Mesodermal cell (in vitro differentiated cells): Measurements from ENCODE around the gene CRAT.

Experiments used
- H3K27ac ChIP-seq: 2 replicates; pipeline ENCODE4 v1.7.0; 2013; ENCODE audit warnings: mild to moderate bottlenecking, low read depth, low read length, moderate library complexity; ENCODE audit not compliant: severe bottlenecking
- H3K36me3 ChIP-seq: 2 replicates; pipeline ENCODE4 v1.7.1; 2013; ENCODE audit warnings: mild to moderate bottlenecking, low read length, moderate library complexity; ENCODE audit not compliant: control insufficient read depth, insufficient read depth
- H3K4me1 ChIP-seq: one replicate; pipeline ENCODE4 v1.7.1; 2013; ENCODE audit warnings: mild to moderate bottlenecking, low read length; ENCODE audit not compliant: insufficient read depth, control insufficient read depth, poor library complexity, severe bottlenecking
- H3K4me3 ChIP-seq: 2 replicates; pipeline ENCODE4 v1.7.0; 2013; ENCODE audit warnings: low read length, control low read depth, mild to moderate bottlenecking; ENCODE audit not compliant: insufficient read depth, poor library complexity, severe bottlenecking; ENCODE audit errors: extremely low read depth
- H3K9me3 ChIP-seq: 2 replicates; pipeline ENCODE4 v1.7.1; 2013; ENCODE audit warnings: mild to moderate bottlenecking, low read length, moderate library complexity; ENCODE audit not compliant: control insufficient read depth
- WGBS, 2 experiments: methylation state at CpG; one replicate each; pipeline ENCODE4 v1.1.5; 2013; ENCODE audit warnings: missing lambda C conversion rate in 2 of 2; ENCODE audit not compliant: insufficient coverage in 2 of 2; 5-methylcytosine and 5-hydroxymethylcytosine counted together

Gene CRAT

GRCh38 chr9:129080601-129081387, 29.8 kb downstream of the CRAT start, which contains the start of gene DOLPP1:
TSS of gene DOLPP1 (plus strand) at chr9:129081111. CDS start at chr9:129081132, 21 bp downstream.
- WGBS, 2 experiments, result 0 to 1% methylated on average over 54 to 64 of the region's 70 CpGs
- Histone ChIP-seq H3K36me3 (no peaks in the 10 kb centered on the region), H3K4me3 (peak within 1 kb of the TSS; percentile 69), H3K9me3 (no peaks in the 10 kb centered on the region), H3K4me1 (no peaks in the 10 kb centered on the region), H3K27ac (peak within 1 kb of the TSS; percentile 75)

GRCh38 chr9:129080298-129080600, 30.3 kb downstream of the CRAT start:
- peak overlapping the region; percentile 16 for H3K27ac ChIP-seq
- 4 to 13% methylated on average over 3 to 9 of the region's 12 CpGs for WGBS, 2 experiments
- H3K9me3 ChIP-seq, result no peaks in the 10 kb centered on the region
- H3K36me3 ChIP-seq, result no peaks in the 10 kb centered on the region
- H3K4me3 ChIP-seq, result peak overlapping the region; percentile 69
- H3K4me1 ChIP-seq, result no peaks in the 10 kb centered on the region

GRCh38 chr9:129079829-129080228, 30.8 kb downstream of the CRAT start:
- Histone ChIP-seq H3K4me3 (peak overlapping the region; percentile 69), H3K36me3 (no peaks in the 10 kb centered on the region), H3K27ac (peak overlapping the region; percentile 16), H3K9me3 (no peaks in the 10 kb centered on the region), H3K4me1 (no peaks in the 10 kb centered on the region)
- WGBS, 2 experiments, result 94% methylated on average over 11 to 13 of the region's 13 CpGs

GRCh38 chr9:129078691-129079503, 31.7 kb downstream of the CRAT start:
- Histone ChIP-seq H3K9me3 (no peaks in the 10 kb centered on the region), H3K36me3 (no peaks in the 10 kb centered on the region), H3K4me3 (no peak overlapping the region), H3K27ac (no peak overlapping the region), H3K4me1 (no peaks in the 10 kb centered on the region)
- WGBS, 2 experiments, result 88 to 90% methylated on average over 18 of the region's 18 CpGs

DNA sequence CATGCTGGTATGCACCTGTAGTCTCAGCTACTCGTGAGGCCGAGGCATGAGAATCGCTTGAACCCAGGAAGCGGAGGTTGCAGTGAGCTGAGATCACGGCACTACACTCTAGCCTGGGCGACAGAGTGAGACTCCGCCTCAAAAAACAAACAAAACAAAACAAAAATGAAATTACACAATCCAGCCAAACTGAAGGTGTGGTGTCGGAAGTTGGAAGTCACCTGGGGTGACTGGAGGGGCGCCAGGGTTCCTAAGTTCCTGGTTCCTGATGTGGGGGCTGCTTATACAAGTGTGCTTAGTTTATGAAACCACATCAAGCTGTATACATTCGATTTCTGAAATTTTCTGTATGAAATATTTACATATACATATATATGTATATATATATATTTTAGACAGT, 33.4 kb downstream of the CRAT start:
- no peak overlapping the region for H3K27ac ChIP-seq
- 90 to 94% methylated on average over 2 to 7 of the region's 10 CpGs for WGBS, 2 experiments
- no peak overlapping the region for H3K4me3 ChIP-seq
- H3K36me3 ChIP-seq, result no peaks in the 10 kb centered on the region
- no peaks in the 10 kb centered on the region for H3K4me1 ChIP-seq
- no peaks in the 10 kb centered on the region for H3K9me3 ChIP-seq

GRCh38 chr9:129076640-129077037, 34.0 kb downstream of the CRAT start:
- H3K4me3 ChIP-seq, result no peak overlapping the region
- H3K4me1 ChIP-seq, result no peaks in the 10 kb centered on the region
- H3K9me3 ChIP-seq, result no peaks in the 10 kb centered on the region
- peaks cover 4% of the 10 kb centered on the region for H3K36me3 ChIP-seq
- no peak overlapping the region for H3K27ac ChIP-seq
- 90 to 94% methylated on average over 9 to 11 of the region's 11 CpGs for WGBS, 2 experiments

DNA sequence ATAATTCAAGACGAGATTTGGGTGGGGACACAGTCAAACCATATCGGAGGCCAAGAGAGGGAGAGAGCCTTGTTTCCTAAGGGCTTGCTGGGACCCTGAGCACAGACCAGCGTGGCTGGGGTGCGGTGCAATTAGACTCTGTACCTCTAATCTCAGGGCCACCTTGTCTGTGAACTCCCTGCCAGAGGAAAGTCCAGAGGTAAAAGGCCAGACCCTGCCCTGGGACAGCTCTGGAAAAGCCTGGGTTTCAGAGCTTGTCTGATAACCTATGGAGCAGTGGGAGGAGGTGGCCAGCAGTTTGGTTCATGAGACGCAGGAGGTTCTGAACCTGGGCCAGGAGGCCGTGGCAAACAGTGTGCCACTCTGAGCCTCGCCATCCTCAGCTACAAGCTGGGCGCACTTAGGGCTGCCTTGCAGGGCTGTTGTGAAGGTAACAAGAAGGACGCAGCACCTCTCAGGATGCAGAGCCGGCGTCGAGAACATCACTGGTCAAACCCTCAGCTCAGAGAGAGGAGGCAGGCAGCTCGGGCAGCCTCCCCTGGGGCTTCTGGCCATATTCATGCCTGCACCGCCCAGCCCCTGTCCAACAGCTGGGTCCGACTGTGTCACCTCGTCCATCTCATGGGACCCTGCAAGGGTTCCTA, 34.5 kb downstream of the CRAT start:
- Histone ChIP-seq H3K36me3 (peaks cover 6% of the 10 kb centered on the region), H3K27ac (no peak overlapping the region), H3K9me3 (no peaks in the 10 kb centered on the region), H3K4me1 (peaks cover 3% of the 10 kb centered on the region), H3K4me3 (no peak overlapping the region)
- WGBS, 2 experiments, result 90 to 94% methylated on average over 16 of the region's 16 CpGs

DNA sequence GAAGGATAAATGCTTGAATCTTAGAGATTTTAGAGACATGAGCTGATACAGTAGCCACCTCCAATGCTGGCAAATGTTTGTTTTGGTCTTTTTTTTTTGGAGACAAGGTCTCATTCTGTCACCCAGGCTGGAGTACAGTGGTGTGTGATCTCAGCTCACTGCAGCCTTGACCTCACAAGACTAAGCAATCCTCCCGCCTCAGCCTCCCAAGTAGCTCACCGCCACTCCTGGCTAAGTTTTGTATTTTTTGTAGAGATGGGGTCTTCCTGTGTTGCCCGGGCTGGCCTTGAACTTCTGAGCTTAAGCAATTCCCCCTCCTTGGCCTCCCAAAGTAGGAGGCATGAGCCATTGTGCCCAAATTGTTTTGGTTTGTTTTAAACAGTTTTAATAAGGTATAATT, 36.5 kb downstream of the CRAT start:
- H3K27ac ChIP-seq, result no peak overlapping the region
- H3K9me3 ChIP-seq, result no peaks in the 10 kb centered on the region
- WGBS, 2 experiments, result no CpG with 5 or more reads among the region's 3 CpGs

GRCh38 chr9:129073404-129073803, 37.2 kb downstream of the CRAT start:
- WGBS, 2 experiments, result 88 to 92% methylated on average over 2 to 3 of the region's 8 CpGs
- peaks cover 21% of the 10 kb centered on the region for H3K36me3 ChIP-seq
- no peak overlapping the region for H3K27ac ChIP-seq
- H3K9me3 ChIP-seq, result no peaks in the 10 kb centered on the region
- peaks cover 5% of the 10 kb centered on the region for H3K4me1 ChIP-seq
- H3K4me3 ChIP-seq, result no peak overlapping the region

More for the DNA sequence above, 36.5 kb downstream of the CRAT start:
- Histone ChIP-seq H3K4me3 (no peak overlapping the region), H3K4me1 (peaks cover 5% of the 10 kb centered on the region), H3K36me3 (peaks cover 16% of the 10 kb centered on the region)

DNA sequence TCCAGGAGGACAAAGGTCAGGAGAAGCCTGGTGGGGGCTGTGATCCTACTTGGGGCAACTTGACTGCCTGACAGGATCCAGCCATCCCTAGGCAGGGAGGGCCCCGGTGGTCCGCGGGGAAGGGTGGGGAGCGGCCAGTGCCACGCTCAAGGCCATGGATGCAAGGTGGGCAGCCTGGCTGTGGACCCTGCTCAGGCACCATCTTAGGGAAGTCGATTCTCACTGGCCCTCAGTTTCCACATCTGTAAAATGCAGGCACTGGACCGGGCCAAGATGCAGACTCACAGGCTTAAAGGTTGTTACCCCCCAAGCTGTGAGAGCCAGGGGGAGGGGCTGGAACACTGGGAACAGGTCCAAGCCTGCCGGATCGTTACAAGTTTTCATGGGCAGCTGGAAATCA, 38.4 kb downstream of the CRAT start:
- H3K9me3 ChIP-seq, result no peaks in the 10 kb centered on the region
- H3K4me3 ChIP-seq, result no peak overlapping the region
- H3K4me1 ChIP-seq, result peaks cover 5% of the 10 kb centered on the region
- WGBS, 2 experiments, result 76 to 77% methylated on average over 7 of the region's 9 CpGs
- H3K36me3 ChIP-seq, result peaks cover 28% of the 10 kb centered on the region
- no peak overlapping the region for H3K27ac ChIP-seq
